Frontal cortex (tissue), 3 donors: ENCODE measurements around the gene SORL1-AS1.
"Not testable (repeated sequence)": the region's sequence is repeated elsewhere in the genome, so short reads cannot be mapped to it uniquely, and the experiment has no call there.

Source experiments
- DNase-seq, 2 donors: peaks; one replicate each; pipeline ENCODE4 v3.0.0; 2012; ENCODE audit warnings: low spot score in 2 of 2
- FAIRE-seq: peaks from 2 replicates; lab custom pipeline; 2012; peaks lifted over from hg19 to GRCh38; lab: Jason Lieb, UNC
- donor health status: control.
- donor health status: control.
- donor health status: control.

The SORL1-AS1 gene

DNA sequence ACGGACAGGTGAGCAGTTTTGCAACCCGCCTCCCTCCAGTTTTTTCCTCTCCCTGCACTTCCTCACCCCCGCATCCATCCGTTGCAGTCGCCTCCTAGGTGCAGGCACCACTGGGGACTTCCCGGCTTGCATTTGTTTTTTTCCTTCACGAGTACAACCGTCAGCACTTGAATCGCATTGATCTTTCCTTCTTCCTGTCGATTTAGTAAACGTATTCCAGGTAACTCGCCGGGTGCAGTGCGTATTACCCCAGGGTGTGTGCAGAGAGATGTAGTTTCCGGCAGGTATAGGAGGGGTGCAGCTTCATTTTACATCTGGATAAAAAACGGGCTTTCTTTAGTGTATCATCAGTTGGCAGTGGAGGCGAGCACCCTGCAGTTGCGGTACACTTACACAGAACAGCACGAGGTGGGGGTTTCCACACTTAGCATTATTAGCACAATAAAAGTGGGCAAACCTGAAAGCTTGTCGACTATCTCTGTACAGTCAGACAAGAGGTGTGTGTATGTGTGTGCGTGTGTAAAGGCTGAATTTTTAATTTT is at the start of gene SORL1-AS1:
Gene SORL1-AS1 (minus strand): TSS at position 359 of the 542 bp plus-strand sequence.
- FAIRE-seq (no peak), DNase-seq (no peak)

DNA sequence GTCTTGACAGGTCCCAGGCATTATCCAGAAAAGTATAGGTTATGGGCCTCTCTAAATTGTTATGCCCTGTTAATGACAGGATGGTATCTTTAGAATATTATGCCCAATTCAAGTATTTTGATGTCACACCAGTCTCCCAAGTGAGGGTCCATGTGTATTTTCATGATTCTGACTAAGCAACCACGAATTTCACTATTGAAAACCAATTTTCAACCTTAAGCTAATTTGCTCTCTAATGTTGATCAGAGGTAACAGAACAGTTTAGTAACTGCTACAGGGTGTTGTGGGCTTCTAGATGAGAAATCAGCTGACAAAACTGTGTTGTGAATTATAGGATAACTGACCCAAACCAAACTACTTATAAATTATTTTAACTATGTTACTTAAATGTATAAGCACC is 48.0 kb upstream of the SORL1-AS1 start:
- FAIRE-seq (no peak), DNase-seq (no peak)

DNA sequence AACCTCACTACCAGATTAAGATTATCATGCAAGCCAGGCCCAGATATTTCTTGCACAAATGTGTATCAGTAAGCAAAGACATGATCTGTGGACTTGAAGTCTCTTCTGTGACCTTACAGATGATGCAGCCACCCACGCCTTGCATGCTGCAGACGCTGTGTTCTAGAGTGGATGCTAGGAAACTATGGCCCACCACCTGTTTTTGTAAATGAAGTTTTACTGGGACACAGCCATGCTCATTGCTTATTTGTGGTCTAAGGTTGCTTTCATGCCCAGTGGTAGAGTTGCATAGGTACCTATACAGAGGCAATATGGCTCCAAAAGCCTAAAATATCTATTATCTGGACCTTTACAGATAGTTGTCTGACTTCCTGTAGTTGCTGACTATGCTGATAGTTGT is 47.5 kb upstream of the SORL1-AS1 start:
- no peak for FAIRE-seq
- no peak for DNase-seq

DNA sequence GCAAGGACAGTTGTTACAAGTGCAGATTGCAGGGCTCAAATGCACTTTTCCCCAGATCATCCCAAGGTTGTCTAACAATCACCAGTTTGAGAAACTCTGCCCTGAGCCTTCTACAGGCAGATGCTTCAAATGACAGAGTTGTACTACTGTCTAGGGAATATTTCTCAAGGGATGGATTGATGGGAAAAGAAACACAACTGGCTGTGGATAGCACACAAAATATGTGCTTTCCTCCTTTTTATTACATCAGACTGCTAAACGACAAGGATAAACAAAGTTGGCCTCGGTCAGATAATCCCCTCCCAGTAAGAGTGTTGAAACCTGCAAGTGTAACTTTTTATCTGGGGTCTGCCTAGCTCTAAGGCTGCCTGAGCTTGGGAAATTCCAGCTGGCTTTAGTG is 46.6 kb upstream of the SORL1-AS1 start:
- no peak for FAIRE-seq
- no peak for DNase-seq

DNA sequence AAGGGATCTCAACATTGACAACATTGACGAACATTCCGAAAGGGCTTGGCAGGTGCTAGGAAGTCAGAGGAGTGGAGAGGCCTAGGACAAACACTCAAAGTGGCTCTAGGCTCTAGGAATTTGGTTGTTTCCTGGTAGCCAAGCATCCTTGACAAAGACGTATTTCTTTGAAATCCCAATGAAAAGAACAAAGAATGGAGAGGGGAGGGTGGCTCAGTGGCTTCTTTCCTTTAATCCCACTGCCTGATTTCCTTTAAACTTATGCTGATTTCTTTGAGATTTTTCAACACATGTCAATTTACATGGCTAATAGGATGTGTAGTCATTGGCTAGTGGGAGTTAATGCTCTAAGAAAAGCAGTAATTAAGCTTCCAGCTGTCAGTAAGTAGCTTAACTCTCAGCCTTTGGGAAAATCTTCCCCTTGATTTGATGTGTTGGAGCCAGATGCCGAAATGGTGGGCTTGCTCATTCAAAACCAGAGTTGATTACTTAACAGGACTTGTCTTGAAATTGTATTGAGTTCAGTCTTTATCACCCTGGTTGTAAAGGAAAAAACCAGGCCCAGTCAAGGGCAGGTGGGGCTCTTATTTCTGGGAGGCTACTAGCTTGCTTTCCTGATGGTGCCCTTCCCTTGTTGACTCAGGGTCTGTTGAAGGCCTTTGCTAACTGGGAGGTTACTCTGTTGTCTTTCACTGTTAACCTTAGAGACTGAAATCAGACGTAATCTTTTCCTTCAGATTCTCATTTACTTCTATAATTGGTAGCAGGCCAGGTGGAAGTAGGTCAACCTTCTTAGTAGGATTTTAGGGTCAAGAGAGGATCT is 44.6 kb upstream of the SORL1-AS1 start:
- FAIRE-seq (no peak), DNase-seq (no peak)

DNA sequence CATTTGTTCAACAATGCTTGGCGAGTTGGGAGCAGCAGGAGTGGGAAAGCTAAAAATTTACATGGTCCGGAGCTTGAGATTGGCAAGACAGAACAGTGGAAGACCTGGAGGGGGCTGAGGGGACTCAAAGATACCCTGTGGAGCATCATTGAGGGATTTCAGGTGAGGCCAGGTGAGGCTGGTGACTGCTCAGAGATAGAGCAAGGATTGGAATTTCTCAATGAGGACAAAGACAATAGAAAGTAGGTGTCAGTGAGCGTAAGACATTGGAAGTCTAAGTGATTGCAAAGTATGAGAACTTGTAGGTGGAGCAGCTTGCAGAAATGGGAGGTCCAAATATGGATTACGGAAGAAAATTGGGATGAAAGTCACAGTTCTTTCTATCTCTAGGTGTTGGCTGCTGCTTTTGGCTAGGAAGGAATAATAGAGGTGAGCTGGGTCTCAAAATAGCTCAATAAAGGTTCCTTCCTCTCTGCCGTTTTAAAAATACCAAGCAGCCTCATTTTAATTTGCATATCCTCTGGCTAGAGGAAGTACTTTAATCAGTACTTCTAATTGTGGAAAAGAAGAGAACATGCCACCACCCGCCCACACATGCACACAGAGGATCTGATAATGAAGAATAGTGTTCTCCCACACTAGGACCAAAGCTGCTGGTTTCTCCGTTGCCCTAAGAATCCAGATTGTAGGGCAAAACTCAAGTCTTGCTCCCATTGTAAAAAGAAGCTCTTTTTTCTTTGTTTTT is 41.8 kb upstream of the SORL1-AS1 start:
- no peak for FAIRE-seq
- DNase-seq: no peak

DNA sequence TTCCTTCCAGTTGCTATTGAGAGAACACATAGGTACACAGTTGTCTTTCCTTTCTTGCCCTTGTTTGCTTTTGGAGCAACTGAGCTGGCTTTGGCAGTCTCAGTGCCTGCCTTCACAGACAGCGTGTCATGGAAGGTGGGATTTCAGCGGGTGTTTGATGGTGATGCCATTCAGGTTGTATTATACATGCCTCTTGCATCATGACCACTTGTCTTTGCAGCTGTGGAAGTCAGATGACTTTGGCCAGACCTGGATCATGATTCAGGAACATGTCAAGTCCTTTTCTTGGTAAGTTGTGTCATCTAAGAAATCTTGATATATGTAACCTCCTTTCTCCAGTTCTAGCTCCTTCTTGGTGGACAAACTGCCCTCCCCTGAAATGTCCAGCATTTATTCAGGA is 37.1 kb upstream of the SORL1-AS1 start:
- FAIRE-seq (no peak), DNase-seq (no peak)

DNA sequence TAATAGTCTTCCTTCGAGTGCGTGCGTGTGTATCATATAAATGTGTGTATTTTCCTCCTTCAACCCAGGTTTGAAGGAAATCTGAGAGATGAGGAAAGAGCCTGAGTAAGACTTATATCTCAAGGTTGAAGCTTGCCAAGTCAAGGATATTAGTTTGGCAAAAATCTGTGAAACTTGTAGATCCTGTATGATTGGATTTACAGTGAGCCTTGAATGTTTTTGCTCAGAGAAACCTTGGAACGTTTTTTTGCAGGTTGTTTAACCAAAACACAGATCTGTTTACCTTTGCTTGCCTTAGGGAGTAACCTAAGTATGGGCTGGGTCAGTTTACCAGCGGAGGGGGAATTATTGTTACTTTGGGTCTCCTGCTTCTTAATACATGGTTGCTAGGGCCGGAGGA is 35.9 kb upstream of the SORL1-AS1 start:
- no peak for FAIRE-seq
- no peak for DNase-seq

DNA sequence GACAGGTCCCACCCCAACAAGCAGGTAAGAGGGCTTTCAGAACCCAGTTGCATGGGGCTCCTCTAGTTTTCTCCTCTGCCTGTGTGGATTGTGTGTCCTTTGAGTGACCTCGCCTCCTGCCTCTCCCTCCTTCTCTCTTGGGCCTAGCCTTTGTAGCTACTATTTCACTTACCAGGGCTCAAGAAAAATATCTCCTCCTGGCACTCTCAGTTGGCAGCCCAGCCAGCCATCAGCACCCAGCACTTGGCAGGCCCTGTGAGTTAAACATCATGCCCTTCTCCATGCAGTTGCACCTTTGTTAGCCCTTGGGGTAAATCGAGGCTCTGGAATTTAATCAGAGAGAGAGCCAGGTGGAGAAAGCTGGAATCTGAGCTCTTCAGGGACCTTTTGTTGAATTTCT is 35.4 kb upstream of the SORL1-AS1 start:
- DNase-seq (no peak), FAIRE-seq (no peak)

DNA sequence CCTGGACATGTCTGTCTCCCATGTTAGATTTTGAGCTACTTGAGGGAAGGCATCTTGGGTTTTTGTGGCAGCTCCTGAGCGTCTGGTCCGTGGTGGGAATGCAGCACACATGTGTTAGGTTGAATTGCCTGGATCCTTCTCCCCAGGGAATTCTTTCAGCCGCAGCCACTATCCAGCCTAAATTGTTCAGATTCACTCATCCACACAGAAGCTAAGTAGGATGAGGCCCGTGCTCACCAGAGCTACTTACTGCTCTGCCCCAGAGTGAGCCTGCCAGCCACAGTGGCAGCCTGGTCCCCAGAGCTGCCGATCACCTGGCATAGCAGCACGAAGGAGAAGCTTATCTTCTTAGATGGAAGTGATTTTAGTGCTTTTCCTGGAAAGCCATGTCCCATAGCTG is 34.4 kb upstream of the SORL1-AS1 start:
- DNase-seq (no peak), FAIRE-seq (no peak)

DNA sequence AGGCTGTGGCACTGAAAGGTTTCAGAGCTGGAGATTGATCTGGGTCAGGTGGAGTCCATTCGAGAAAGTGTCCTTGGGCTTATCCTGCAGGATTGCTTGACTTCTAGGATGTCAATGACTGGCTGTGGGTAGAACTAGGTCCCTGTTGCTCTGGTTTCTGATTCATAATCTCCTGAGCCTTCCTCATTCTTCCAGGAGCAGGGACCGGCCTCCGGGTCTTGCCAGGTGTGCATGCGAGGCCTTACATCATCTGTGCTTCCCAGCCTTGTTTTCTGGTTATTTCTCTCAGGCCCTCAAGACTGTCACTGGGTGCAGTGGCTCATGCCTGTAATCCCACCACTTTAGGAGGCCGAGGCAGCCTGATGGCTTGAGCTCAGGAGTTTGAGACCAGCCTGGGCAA is 33.3 kb upstream of the SORL1-AS1 start:
- no peak for FAIRE-seq
- DNase-seq: no peak

DNA sequence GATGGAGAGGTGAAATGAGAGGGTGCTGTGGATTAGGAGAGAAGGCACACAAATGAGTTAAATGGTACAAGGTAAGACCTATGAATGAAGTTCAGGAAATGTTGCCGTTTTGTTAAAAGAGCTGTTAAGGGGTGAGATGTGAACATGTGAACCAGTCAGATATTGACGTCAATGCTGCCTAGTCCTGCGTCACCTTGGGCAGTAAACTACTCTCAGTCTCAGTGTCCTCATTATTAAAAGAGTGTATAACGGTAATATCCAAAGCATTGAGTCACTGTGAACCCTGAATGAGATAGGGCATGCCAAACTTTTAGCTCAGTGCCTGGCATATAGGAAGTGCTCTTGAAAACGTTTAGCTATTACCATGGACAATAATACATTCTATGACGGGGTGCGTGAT is 32.4 kb upstream of the SORL1-AS1 start:
- FAIRE-seq (no peak), DNase-seq (no peak)

DNA sequence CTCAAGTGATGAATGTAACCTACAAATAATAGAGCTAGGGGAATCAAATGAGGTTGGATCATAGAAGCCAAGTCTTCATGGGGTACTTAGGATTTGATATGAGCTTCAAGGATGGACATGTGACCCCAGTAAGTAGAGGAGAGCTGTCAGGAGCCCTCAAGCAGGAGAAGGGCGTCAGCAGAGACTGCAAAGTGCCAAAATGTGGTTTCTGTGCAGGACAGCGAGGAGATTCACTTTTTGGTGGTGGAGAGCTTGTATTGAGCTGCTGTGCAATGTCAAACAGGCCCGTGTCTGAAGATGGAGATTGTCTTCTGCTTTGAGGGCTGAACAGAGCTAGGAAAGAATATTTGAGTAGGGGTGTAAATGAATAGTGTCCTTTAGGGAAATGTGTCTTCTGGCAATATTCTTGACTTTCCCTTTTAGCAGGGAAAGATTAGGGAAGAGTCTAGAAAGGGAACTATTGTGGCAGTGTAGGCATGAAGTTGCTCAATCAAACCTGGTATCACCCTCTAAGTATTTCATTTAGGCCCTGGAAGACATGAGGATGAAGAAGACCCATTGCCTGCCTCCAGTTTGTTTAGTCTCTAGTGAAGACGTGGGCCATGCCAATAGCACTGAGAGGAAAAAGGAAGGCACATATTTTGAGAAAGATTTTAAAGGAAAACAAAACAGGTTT is 31.2 kb upstream of the SORL1-AS1 start:
- FAIRE-seq (no peak), DNase-seq (no peak)

DNA sequence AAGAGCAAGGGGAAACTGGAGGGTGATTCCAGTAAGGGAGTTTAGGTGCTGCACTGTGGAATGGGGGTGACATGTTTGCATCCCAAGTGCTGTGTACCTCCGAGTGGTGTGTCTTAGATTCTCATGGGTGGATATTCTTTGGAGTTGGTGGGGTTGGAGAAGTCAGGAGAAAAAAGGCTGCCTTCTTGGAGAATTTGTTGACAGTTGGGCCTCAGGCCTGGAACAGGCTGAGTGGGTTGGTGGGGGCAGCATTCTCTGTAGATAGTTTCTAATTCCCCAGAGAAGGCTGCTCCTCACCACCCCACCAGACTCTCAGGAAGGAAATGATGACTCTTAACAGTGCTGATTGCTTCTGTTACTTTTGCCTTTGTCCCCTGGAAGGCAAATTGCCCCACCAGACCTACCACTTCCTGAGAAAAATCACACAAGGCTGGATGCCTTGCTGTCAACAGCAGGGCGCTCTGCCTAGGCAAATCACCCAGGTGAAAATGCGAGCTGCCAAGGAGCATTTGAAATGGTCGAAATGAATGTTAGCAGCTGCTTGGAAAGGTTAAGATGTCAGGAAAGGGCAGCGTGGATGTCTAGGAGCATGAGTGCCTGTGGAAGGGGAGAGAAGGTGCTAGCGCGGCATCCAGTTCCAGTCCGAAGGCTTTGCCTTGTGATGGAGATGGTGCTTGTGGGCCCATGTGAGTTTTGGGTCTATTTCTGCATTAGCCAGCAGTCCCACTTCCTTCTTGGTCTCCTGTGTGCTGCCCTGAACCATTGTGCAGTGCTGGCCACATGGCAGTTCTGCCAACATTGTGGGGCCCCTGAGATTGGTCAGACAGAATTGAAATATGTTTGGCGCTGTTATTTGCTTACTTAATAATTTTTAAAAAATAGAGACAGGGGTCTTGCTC is 29.7 kb upstream of the SORL1-AS1 start:
- FAIRE-seq (no peak), DNase-seq (no peak)

DNA sequence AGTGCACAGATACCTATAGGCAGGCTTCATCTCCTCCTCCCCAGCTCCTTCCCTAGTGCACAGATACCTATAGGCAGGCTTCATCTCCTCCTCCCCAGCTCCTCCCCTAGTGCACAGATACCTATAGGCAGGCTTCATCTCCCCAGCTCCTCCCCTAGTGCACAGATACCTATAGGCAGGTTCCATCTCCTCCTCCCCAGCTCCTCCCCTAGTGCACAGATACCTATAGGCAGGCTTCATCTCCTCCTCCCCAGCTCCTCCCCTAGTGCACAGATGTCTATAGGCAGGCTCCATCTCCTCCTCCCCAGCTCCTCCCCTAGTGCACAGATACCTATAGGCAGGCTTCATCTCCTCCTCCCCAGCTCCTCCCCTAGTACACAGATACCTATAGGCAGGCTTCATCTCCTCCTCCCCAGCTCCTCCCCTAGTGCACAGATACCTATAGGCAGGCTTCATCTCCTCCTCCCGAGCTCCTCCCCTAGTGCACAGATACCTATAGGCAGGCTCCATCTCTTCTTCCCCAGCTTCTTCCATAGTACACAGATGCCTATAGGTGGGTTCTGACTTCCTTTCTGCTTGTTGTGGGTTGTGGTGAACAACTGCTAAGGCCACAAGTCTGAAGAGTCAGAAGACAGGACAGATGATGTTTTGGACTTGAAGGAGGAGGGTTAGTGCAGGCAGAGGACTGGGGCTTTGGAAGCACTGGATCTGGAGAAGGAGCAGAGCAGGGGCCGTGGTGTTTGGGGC is 28.9 kb upstream of the SORL1-AS1 start:
- not testable (repeated sequence) for DNase-seq, FAIRE-seq

DNA sequence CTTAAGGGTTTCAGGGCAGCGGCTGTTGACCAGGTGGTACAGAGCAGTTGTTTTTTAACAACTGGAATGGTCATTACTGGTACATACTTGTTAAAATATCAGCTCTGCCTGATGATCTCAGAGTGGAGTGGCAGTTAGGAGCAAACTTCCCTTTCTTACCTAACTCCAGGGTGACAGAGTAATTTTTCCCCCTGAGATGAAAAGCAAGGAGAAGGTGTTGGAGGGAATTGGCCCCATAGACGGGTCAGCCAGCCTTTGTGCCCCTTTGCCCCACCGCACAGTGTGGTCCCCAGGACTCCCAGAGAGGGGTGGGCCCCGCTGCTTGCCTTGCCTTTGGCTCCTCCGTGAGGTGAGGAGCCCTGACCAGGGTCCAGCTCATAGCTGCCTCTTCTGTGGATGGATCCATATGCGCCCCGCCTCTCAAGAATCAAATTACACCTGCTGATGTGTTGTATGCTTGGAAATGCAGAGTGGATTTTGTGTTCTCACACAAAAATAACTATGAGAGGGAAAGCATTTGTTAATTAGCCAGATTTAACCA is 27.0 kb upstream of the SORL1-AS1 start:
- DNase-seq: no peak
- no peak for FAIRE-seq

DNA sequence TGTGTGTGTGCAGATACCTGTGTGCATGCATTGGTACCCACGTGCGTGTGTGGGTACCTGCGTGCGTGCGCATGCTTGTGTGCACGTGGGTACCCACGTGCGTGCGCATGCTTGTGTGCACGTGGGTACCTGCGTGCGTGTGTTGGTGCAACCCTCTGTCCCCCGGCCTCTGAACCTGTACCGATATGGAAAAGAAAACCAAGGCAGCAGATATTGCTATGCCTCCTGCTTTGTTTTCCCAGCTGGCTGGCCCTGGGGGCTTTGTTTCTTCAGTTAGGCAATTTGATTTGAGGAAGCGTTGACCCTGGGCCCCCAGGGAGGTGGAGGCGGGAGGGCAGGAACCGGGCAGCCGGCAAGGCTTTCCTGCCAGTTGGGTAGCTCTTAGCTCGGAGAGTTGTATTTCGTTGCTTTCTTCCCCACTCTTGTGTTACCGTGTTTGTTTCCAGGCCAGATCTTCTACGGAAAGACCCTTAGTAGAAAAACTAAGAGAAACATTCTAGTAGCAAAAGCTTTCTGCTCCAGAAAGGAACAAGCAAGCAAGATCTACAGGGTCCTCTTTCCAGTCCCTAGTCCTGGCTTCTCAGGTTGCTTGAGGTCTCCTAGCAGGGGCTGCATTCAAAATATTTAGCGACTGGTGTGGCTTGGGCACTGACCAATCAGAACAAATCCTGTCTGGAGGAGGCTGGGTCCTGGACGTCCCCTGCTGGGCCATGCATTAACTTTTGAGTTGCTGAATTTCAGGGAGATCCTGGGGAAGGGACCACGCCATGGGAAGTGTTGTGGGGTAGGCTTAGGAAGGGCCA is 26.3 kb upstream of the SORL1-AS1 start:
- FAIRE-seq (no peak), DNase-seq (no peak)
